Esophagus squamous epithelium (tissue), 5 donors: ENCODE measurements around the gene TSR3. TPM values are rescaled to one million over a fixed set of nuclear protein-coding genes. Genes with fewer than 3 reads are reported as not detected.

Source experiments
- DNase-seq: peaks from one replicate; lab custom pipeline; 2025; lab: John Stamatoyannopoulos, UW
- H3K27ac ChIP-seq, 4 donors: fragments of 200-600 bp; sonication (generic); one replicate each; pipeline ENCODE4 v1.5.1; 2016 to 2019; ENCODE audit warnings: mild to moderate bottlenecking in 1 of 4
- H3K27me3 ChIP-seq, 4 donors: fragments of 200-600 bp; sonication (generic); 1 replicate in 3 of 4; 2 replicates in 1 of 4; pipeline versions ENCODE4 v1.5.1 to v1.6.0; 2017 to 2021; ENCODE audit warnings: antibody characterized with exemption in 1 of 4
- H3K36me3 ChIP-seq, 3 donors: fragments of 200-600 bp; sonication (generic); one replicate each; pipeline ENCODE4 v1.5.1; 2016 to 2019
- H3K4me1 ChIP-seq, 3 donors: fragments of 200-600 bp; sonication (generic); one replicate each; pipeline ENCODE4 v1.5.1; 2017 to 2019
- H3K4me3 ChIP-seq, 4 donors: fragments of 200-600 bp; sonication (generic); 1 replicate in 3 of 4; 2 replicates in 1 of 4; pipeline ENCODE4 v1.5.1; 2016 to 2019; ENCODE audit warnings: mild to moderate bottlenecking in 2 of 4, moderate library complexity in 1 of 4
- H3K9me3 ChIP-seq, 3 donors: fragments of 200-600 bp; sonication (generic); one replicate each; pipeline ENCODE4 v1.5.1; 2016 to 2019
- POLR2A ChIP-seq, 4 donors: fragments of 450-650 bp; IDR thresholded peaks; one replicate each; pipeline ENCODE4 v1.6.1; 2017; ENCODE audit warnings: antibody characterized with exemption in 4 of 4, mild to moderate bottlenecking in 4 of 4, moderate library complexity in 3 of 4
- WGBS, 2 donors: methylation state at CpG; one replicate each; pipeline ENCODE4 v1.1.5; 2018; 5-methylcytosine and 5-hydroxymethylcytosine counted together
- intact Hi-C: fragments of 100-400 bp; cut with DNase I; formaldehyde crosslinking; loops from one replicate; pipeline ENCODE4 v1.15.0; 2022
- total RNA-seq, 4 donors: library from RNA; depleted of rRNA; stranded (reverse); fragments of >200 nt; gene quantifications; one replicate each; pipeline ENCODE4 v1.1.0, GENCODE V29; 2016
- TF ChIP-seq, protein P1 (sequence below), 6 experiments: fragments of 450-650 bp in 4 of 6; fragments of 200-600 bp in 2 of 6; sonication (generic) in 2 of 6; IDR thresholded peaks; one replicate each; pipeline ENCODE4 v1.5.1; 2016 to 2019; ENCODE audit warnings: antibody characterized with exemption in 6 of 6, mild to moderate bottlenecking in 4 of 6, moderate library complexity in 4 of 6
- donor health status: DM: yes; HTN: yes; CAD: no.

The TSR3 gene
- total RNA-seq, 4 donors from 2014 or later: 57.6 to 87.4 (median 70.5) TPM

DNA sequence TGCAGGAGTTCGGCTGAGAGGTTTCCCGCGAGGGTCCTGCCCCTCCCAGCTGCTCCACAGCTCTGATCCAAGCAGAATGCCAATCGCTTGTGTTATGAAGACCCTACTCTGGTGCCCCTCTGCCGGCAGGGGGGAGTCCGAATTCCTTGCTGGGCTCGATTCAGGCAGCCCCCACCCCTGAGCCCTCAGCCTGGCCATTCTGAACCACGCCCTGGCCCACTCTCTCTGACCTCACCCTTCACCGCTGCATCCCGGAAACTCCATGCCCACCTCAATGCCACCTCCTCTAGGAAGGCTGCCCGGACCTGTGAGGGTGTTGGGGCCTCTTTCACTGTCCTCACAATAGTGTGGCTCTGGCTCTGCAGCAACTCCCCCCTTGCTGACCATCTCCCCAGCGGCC is 50.1 kb downstream of the TSR3 start:
- no peak overlapping the region for H3K27ac ChIP-seq
- no peak for DNase-seq
- peaks cover 0 to 51% (median 0%) of the 10 kb centered on the region in 4 donors for H3K27me3 ChIP-seq
- no peaks in the 10 kb centered on the region for H3K9me3 ChIP-seq
- no peak overlapping the region for H3K4me3 ChIP-seq
- no peak for TF ChIP-seq POLR2A (IDR thresholded peaks at IDR 0.05)
- TF ChIP-seq, protein P1, sequence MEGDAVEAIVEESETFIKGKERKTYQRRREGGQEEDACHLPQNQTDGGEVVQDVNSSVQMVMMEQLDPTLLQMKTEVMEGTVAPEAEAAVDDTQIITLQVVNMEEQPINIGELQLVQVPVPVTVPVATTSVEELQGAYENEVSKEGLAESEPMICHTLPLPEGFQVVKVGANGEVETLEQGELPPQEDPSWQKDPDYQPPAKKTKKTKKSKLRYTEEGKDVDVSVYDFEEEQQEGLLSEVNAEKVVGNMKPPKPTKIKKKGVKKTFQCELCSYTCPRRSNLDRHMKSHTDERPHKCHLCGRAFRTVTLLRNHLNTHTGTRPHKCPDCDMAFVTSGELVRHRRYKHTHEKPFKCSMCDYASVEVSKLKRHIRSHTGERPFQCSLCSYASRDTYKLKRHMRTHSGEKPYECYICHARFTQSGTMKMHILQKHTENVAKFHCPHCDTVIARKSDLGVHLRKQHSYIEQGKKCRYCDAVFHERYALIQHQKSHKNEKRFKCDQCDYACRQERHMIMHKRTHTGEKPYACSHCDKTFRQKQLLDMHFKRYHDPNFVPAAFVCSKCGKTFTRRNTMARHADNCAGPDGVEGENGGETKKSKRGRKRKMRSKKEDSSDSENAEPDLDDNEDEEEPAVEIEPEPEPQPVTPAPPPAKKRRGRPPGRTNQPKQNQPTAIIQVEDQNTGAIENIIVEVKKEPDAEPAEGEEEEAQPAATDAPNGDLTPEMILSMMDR (IDR thresholded peaks at IDR 0.05): no peak
- peaks cover 22 to 57% (median 32%) of the 10 kb centered on the region in 3 donors for H3K4me1 ChIP-seq
- intact Hi-C loops: no loop called here
- WGBS, 2 donors: 67 to 79% methylated on average over 5 to 11 of the region's 12 CpGs
- H3K36me3 ChIP-seq: no peaks in the 10 kb centered on the region

DNA sequence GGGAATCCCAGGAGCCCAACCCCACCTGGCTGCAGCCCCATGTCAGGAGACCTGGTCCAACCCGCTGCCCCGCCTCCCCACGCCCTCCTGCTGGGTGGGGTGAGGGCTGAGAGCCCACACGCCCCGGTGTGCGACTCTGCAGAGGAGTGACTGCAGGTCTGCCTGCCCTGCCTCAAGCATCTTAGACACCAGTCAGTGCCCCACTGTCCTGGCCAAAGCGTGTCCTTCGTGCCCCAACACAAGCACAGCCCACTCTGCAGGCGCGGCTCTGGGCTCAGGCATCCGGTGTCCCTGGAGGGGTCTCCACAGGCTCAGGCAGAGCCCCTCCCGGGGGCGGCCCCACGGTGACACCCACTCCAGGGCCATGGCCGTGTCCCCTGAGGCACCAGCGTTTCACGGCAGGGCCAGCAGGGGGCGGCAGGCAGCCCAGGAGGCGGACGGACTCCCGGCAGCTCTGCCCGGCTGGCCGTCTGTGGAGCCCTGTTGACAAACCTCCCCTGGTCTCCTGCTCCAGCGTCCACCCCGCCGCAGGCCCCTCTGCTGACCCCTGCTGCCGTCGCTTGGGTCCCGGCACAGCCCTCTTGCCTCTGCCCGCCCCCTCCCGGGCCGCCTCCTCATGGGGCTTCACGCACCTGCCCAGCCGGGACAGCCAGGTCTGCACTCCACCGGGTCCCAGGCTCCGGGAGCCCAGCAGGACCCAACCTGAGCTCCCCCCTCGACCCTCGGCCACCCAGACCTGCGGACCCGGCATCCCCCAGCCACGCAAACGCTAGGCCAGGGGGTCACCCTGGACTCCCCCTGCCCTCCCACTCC is 50.8 kb downstream of the TSR3 start:
- intact Hi-C loops: no loop called here
- no peak for DNase-seq
- TF ChIP-seq, protein P1 (IDR thresholded peaks at IDR 0.05): peak; percentile 69 to 84 (median 75)
- no peak for TF ChIP-seq POLR2A (IDR thresholded peaks at IDR 0.05)
- 5% methylated on average over 10 of the region's 42 CpGs; no CpG with 5 or more reads in 1 of the 2 donors for WGBS, 2 donors
- H3K27me3 ChIP-seq: peaks cover 0 to 57% (median 0%) of the 10 kb centered on the region in 4 donors
- peaks cover 22 to 64% (median 32%) of the 10 kb centered on the region in 3 donors for H3K4me1 ChIP-seq
- H3K4me3 ChIP-seq: peak overlapping the region in 3 of 4 donors; percentile 18 to 50 (median 20)
- H3K36me3 ChIP-seq: no peaks in the 10 kb centered on the region
- peak overlapping the region in 1 of 4 donors; percentile 23 for H3K27ac ChIP-seq
- H3K9me3 ChIP-seq: no peaks in the 10 kb centered on the region

DNA sequence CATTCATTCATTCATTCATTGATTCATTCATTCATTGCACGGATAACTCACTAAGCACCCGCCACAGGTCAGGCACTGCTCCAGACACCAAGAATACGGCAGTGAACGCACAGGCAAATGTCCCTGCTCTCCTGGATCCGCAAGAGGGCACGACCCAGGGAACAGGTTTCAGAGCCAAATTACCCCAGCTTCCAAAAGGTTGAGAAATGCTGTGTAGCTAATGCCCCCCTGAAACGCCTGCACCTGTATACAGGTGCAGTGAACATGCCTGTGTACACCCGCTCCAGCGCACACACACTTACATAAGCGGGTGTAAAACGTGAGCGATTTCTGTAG is 51.8 kb downstream of the TSR3 start:
- TF ChIP-seq, protein P1 (IDR thresholded peaks at IDR 0.05): no peak
- no peak for TF ChIP-seq POLR2A (IDR thresholded peaks at IDR 0.05)
- intact Hi-C loops: no loop called here
- WGBS, 2 donors: 52 to 56% methylated on average over 5 to 11 of the region's 12 CpGs
- Histone ChIP-seq H3K27me3 (peaks cover 0 to 64% (median 0%) of the 10 kb centered on the region in 4 donors), H3K9me3 (no peaks in the 10 kb centered on the region), H3K4me3 (no peak overlapping the region), H3K27ac (no peak overlapping the region), H3K36me3 (no peaks in the 10 kb centered on the region), H3K4me1 (peaks cover 22 to 73% (median 32%) of the 10 kb centered on the region in 3 donors)
- no peak for DNase-seq

Other genes starting within 250 kb of the TSR3 start
- 10 to 100 TPM in 1 of 4 donors, 1 to 10 TPM in 3; 1.7 to 14.7 (median 5.6) TPM for gene CACNA1H, start 198.8 kb downstream of the TSR3 start, total RNA-seq
- under 1 TPM in 1 of 4 donors, not detected in 3; 0.27 TPM for gene TPSG1, start 126.6 kb downstream of the TSR3 start, total RNA-seq
- gene TPSB2, start 121.7 kb downstream of the TSR3 start, total RNA-seq: 100 to 1,000 TPM in 1 of 4 donors, 10 to 100 TPM in 2, 1 to 10 TPM in 1; 4.0 to 537 (median 20.2) TPM
- 100 to 1,000 TPM in 1 of 4 donors, 10 to 100 TPM in 2, 1 to 10 TPM in 1; 3.0 to 395 (median 16.7) TPM for gene TPSAB1, start 111.2 kb downstream of the TSR3 start, total RNA-seq
- gene TPSD1, start 95.8 kb downstream of the TSR3 start, total RNA-seq: 1 to 10 TPM in 1 of 4 donors, under 1 TPM in 1, not detected in 2; 0.91 to 5.9 TPM
- 10 to 100 TPM; 31.8 to 88.1 (median 76.3) TPM for gene UBE2I, start 42.2 kb downstream of the TSR3 start, total RNA-seq
- 1 to 10 TPM in 2 of 4 donors, under 1 TPM in 2; 0.68 to 2.7 (median 1.00) TPM for gene BAIAP3, start 18.2 kb downstream of the TSR3 start, total RNA-seq
- gene GNPTG, start 53 bp upstream of the TSR3 start, total RNA-seq: 10 to 100 TPM; 21.6 to 46.9 (median 37.8) TPM
- gene UNKL, start 62.8 kb upstream of the TSR3 start, total RNA-seq: 10 to 100 TPM in 2 of 4 donors, 1 to 10 TPM in 2; 5.9 to 17.2 (median 10.6) TPM
- gene UQCC4, start 68.9 kb upstream of the TSR3 start, total RNA-seq: 10 to 100 TPM; 14.7 to 22.6 (median 19.7) TPM
- gene PERCC1, start 79.2 kb upstream of the TSR3 start, total RNA-seq: not detected
- gene CCDC154, start 92.7 kb upstream of the TSR3 start, total RNA-seq: under 1 TPM in 1 of 4 donors, not detected in 3; 0.95 TPM
- gene CLCN7, start 123.2 kb upstream of the TSR3 start, total RNA-seq: 10 to 100 TPM; 21.5 to 41.2 (median 33.6) TPM
- not detected for gene PTX4, start 137.1 kb upstream of the TSR3 start, total RNA-seq
- gene TELO2, start 141.5 kb upstream of the TSR3 start, total RNA-seq: 10 to 100 TPM; 17.0 to 29.3 (median 21.4) TPM
- gene TMEM204, start 181.8 kb upstream of the TSR3 start, total RNA-seq: 10 to 100 TPM in 1 of 4 donors, 1 to 10 TPM in 3; 4.3 to 32.4 (median 7.9) TPM